Measurements from ENCODE around the gene INF2.

INF2 gene

GRCh38 chr14:104689881-104690711, 678 bp downstream of the INF2 start:
- TF ChIP-seq CTCF (IDR thresholded peaks at IDR 0.05; ENCODE audit: insufficient read depth, low read depth, low read length, missing control alignments), result no peak
- H3K4me3 ChIP-seq (ENCODE audit: low read length), result peak overlapping the region; percentile 58
- DNase-seq (ENCODE audit: low read depth), result no peak

GRCh38 chr14:104690861-104691455, 1.5 kb downstream of the INF2 start:
- TF ChIP-seq CTCF (IDR thresholded peaks at IDR 0.05; ENCODE audit: insufficient read depth, low read depth, low read length, missing control alignments), result no peak
- peak overlapping the region; percentile 58 for H3K4me3 ChIP-seq (ENCODE audit: low read length)
- DNase-seq (ENCODE audit: low read depth), result no peak

- no peak for DNase-seq (ENCODE audit: low read depth)
- no peak overlapping the region for H3K4me3 ChIP-seq (ENCODE audit: low read length)
- TF ChIP-seq CTCF (IDR thresholded peaks at IDR 0.05; ENCODE audit: insufficient read depth, low read depth, low read length, missing control alignments), result no peak
Observed at GRCh38 chr14:104691546-104692260, 2.3 kb downstream of the INF2 start.

GRCh38 chr14:104692261-104692938, 3.0 kb downstream of the INF2 start:
- no peak for DNase-seq (ENCODE audit: low read depth)
- no peak for TF ChIP-seq CTCF (IDR thresholded peaks at IDR 0.05; ENCODE audit: insufficient read depth, low read depth, low read length, missing control alignments)
- H3K4me3 ChIP-seq (ENCODE audit: low read length), result no peak overlapping the region

GRCh38 chr14:104692939-104693315, 3.5 kb downstream of the INF2 start:
- no peak for TF ChIP-seq CTCF (IDR thresholded peaks at IDR 0.05; ENCODE audit: insufficient read depth, low read depth, low read length, missing control alignments)
- no peak overlapping the region for H3K4me3 ChIP-seq (ENCODE audit: low read length)

GRCh38 chr14:104693482-104694431, 4.3 kb downstream of the INF2 start:
- no peak for TF ChIP-seq CTCF (IDR thresholded peaks at IDR 0.05; ENCODE audit: insufficient read depth, low read depth, low read length, missing control alignments)
- no peak overlapping the region for H3K4me3 ChIP-seq (ENCODE audit: low read length)
- no peak for DNase-seq (ENCODE audit: low read depth)

More at GRCh38 chr14:104692939-104693315, 3.5 kb downstream of the INF2 start:
- DNase-seq (ENCODE audit: low read depth), result no peak
